Epithelial cell of proximal tubule (primary cell): ENCODE results near the gene CALCR. TPM values are rescaled to one million over a fixed set of nuclear protein-coding genes. Genes with fewer than 3 reads are reported as not detected.
"Not testable (repeated sequence)": the region's sequence is repeated elsewhere in the genome, so short reads cannot be mapped to it uniquely, and the experiment has no call there.

ENCODE experiments used
- DNase-seq: peaks from one replicate; pipeline ENCODE4 v3.0.0-alpha.2; 2011; ENCODE audit warnings: low read depth
- H3K4me3 ChIP-seq: 2 replicates; pipeline ENCODE4 v1.5.1; 2011; ENCODE audit warnings: low read depth, mild to moderate bottlenecking, low read length
- CTCF ChIP-seq: conservative IDR thresholded peaks from 2 replicates; pipeline ENCODE4 v1.5.1; 2012; ENCODE audit warnings: low read depth, mild to moderate bottlenecking, low read length
- total RNA-seq: library from RNA; depleted of rRNA; stranded (reverse); fragments of >200 nt; gene quantifications from 2 replicates; pipeline ENCODE4 v1.2.3, GENCODE V29; 2015

Gene CALCR
- total RNA-seq, 1 donor from 2014 or later, result not detected

GRCh38 chr7:93594250-93594649, 19.7 kb upstream of the CALCR start:
- no peak overlapping the region for H3K4me3 ChIP-seq
- no peak for DNase-seq
- no peak for TF ChIP-seq CTCF

DNA sequence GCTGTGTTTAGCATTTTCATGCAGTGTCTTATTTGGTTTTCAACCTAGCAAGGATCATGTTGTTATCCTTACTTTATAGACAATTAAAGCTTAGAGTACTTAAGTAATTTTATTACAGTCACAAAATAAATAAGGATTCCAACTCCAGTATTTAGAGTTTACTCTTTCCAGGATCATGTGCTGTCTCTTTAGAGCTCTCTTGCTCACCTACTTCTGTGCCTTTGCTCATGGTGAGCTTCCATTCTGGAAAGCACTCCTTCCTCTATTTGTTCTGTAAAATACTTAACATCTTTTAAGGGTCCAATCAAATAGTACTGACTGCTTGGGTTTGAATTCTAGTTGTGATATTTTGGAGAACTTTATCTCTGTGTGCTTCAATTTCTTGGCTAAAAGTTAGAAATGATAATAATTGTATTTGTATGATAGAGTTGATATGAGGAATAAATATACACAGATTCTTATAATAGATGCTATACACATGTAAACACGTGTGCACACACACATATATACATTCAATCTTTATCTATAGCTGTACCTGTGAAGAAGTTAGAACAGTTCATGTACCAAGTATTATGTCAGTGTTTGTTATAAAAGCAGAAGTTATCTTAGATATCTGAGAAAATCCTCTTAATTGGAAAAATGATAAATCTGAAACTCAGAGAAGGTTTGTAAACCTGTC, 18.2 kb upstream of the CALCR start:
- DNase-seq, result no peak
- H3K4me3 ChIP-seq, result no peak overlapping the region
- no peak for TF ChIP-seq CTCF

DNA sequence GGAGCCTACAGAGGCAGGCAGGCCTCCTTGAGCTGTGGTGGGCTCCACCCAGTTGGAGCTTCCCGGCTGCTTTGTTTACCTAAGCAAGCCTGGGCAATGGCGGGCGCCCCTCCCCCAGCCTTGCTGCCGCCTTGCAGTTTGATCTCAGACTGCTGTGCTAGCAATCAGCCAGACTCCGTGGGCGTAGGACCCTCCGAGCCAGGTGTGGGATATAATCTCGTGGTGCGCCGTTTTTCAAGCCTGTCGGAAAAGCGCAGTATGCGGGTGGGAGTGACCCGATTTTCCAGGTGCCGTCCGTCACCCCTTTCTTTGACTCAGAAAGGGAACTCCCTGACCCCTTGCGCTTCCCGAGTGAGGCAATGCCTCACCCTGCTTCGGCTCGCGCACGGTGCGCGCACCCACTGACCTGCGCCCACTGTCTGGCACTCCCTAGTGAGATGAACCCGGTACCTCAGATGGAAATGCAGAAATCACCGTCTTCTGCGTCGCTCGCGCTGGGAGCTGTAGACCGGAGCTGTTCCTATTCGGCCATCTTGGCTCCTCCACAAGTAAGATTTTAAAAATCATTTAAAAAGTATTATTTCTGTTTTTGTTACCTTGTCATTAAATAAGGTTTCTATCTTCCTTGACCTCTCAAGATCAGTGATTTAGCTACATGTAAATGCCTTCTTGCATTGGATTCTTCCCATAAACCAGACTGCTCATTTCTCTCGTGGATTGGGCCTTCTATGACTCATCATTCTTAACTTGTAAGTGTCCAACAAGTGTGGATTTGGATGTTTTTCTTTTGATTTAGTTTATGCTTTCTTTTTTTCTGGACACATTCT, 16.9 kb upstream of the CALCR start:
- H3K4me3 ChIP-seq, DNase-seq: not testable (repeated sequence)

- DNase-seq, H3K4me3 ChIP-seq: not testable (repeated sequence)
These were observed 11.9 kb upstream of the CALCR start for GRCh38 chr7:93586479-93586865.

DNA sequence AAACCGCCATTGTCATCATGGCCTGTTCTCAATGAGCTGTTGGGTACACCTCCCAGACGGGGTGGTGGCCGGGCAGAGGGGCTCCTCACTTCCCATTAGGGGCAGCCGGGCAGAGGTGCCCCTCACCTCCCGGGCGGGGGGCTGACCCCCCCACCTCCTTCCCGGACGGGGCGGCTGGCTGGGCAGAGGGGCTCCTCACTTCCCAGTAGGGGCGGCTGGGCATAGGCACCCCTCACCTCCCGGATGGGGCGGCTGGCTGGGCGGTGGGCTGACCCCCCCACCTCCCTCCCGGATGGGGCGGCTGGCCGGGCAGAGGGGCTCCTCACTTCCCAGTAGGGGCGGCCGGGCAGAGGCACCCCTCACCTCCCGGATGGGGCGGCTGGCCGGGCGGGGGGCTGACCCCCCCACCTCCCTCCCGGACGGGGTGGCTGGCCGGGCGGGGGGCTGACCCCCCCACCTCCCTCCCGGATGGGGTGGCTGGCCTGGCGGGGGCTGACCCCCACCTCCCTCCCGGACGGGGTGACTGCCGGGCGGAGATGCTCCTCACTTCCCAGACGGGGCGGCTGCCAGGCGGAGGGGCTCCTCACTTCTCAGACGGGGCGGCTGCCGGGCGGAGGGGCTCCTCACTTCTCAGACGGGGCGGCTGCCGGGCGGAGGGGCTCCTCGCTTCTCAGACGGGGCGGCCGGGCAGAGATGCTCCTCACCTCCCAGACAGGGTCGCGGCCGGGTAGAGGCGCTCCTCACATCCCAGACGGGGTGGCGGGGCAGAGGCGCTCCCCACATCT, 11.4 kb upstream of the CALCR start:
- not testable (repeated sequence) for DNase-seq, H3K4me3 ChIP-seq

GRCh38 chr7:93579431-93579830, 4.9 kb upstream of the CALCR start:
- no peak for TF ChIP-seq CTCF
- DNase-seq, result no peak
- no peak overlapping the region for H3K4me3 ChIP-seq

GRCh38 chr7:93578762-93579161, 4.2 kb upstream of the CALCR start:
- no peak for DNase-seq

More at GRCh38 chr7:93578762-93579161, 4.2 kb upstream of the CALCR start:
- H3K4me3 ChIP-seq, result no peak overlapping the region
- no peak for TF ChIP-seq CTCF
